Smooth muscle cell (in vitro differentiated cells): ENCODE measurements around the gene CCDC182. TPM values are rescaled to one million over a fixed set of nuclear protein-coding genes. Genes with fewer than 3 reads are reported as not detected.
A peak's percentile ranks its signal among the peaks of the same experiment; 100 is the strongest.

Source experiments
- DNase-seq: peaks from one replicate; lab custom pipeline; 2025; ENCODE audit not compliant: unreplicated experiment; lab: John Stamatoyannopoulos, UW
- H2AFZ ChIP-seq: fragments of 200-600 bp; sonication (generic); 2 replicates; pipeline ENCODE4 v1.6.0; 2016; ENCODE audit warnings: antibody characterized with exemption, low read depth, mild to moderate bottlenecking
- H3F3A ChIP-seq: fragments of 200-600 bp; sonication (generic); 2 replicates; pipeline ENCODE4 v1.6.0; 2017; ENCODE audit warnings: antibody characterized with exemption, low read depth
- H3K27ac ChIP-seq: fragments of 200-600 bp; sonication (generic); 2 replicates; pipeline ENCODE4 v1.5.1; 2016; ENCODE audit warnings: low read depth, mild to moderate bottlenecking
- H3K27me3 ChIP-seq: fragments of 200-600 bp; sonication (generic); 2 replicates; pipeline ENCODE4 v1.6.1; 2016; ENCODE audit warnings: low read depth, mild to moderate bottlenecking
- H3K36me3 ChIP-seq: fragments of 200-600 bp; sonication (generic); 2 replicates; pipeline ENCODE4 v1.5.1; 2016; ENCODE audit warnings: low read depth
- H3K4me1 ChIP-seq: fragments of 200-600 bp; sonication (generic); 2 replicates; pipeline ENCODE4 v1.5.1; 2016; ENCODE audit warnings: low read depth
- H3K4me2 ChIP-seq: fragments of 200-600 bp; sonication (generic); 2 replicates; pipeline ENCODE4 v1.6.0; 2016; ENCODE audit warnings: mild to moderate bottlenecking
- H3K4me3 ChIP-seq: fragments of 200-600 bp; sonication (generic); 2 replicates; pipeline ENCODE4 v1.5.1; 2016; ENCODE audit warnings: mild to moderate bottlenecking
- H3K79me2 ChIP-seq: fragments of 200-600 bp; sonication (generic); 2 replicates; pipeline ENCODE4 v1.6.0; 2016; ENCODE audit warnings: low read depth, mild to moderate bottlenecking
- H3K9ac ChIP-seq: fragments of 200-600 bp; sonication (generic); 2 replicates; pipeline ENCODE4 v1.6.0; 2016; ENCODE audit warnings: low read depth
- H3K9me3 ChIP-seq: fragments of 200-600 bp; sonication (generic); replicated peaks from 2 replicates; pipeline ENCODE4 v1.5.1; 2016; ENCODE audit warnings: low read depth
- H4K20me1 ChIP-seq: fragments of 200-600 bp; sonication (generic); 2 replicates; pipeline ENCODE4 v1.6.0; 2016; ENCODE audit warnings: low read depth
- CTCF ChIP-seq: fragments of 200-600 bp; sonication (generic); IDR thresholded peaks from 2 replicates; pipeline ENCODE4 v1.5.1; 2017; ENCODE audit warnings: borderline replicate concordance, mild to moderate bottlenecking, antibody characterized with exemption; ENCODE audit not compliant: insufficient read depth, poor library complexity, severe bottlenecking
- WGBS: methylation state at CpG from one replicate; pipeline ENCODE4 v1.1.7; 2016; ENCODE audit warnings: low lambda C conversion rate; 5-methylcytosine and 5-hydroxymethylcytosine counted together
- polyA plus RNA-seq: library from polyadenylated mRNA; unstranded; fragments of >200 nt; fragmentation: Nextera tagmentation; extraction: Ambion mirVana; gene quantifications from 2 replicates; pipeline ENCODE4 v1.2.1, GENCODE V29; 2016
- total RNA-seq: library from RNA; depleted of rRNA; stranded (reverse); fragments of >200 nt; gene quantifications from 2 replicates; pipeline ENCODE4 v1.2.3, GENCODE V29; 2014

The CCDC182 gene
- total and polyA plus RNA-seq, 2 experiments from 2014 or later: not detected

DNA sequence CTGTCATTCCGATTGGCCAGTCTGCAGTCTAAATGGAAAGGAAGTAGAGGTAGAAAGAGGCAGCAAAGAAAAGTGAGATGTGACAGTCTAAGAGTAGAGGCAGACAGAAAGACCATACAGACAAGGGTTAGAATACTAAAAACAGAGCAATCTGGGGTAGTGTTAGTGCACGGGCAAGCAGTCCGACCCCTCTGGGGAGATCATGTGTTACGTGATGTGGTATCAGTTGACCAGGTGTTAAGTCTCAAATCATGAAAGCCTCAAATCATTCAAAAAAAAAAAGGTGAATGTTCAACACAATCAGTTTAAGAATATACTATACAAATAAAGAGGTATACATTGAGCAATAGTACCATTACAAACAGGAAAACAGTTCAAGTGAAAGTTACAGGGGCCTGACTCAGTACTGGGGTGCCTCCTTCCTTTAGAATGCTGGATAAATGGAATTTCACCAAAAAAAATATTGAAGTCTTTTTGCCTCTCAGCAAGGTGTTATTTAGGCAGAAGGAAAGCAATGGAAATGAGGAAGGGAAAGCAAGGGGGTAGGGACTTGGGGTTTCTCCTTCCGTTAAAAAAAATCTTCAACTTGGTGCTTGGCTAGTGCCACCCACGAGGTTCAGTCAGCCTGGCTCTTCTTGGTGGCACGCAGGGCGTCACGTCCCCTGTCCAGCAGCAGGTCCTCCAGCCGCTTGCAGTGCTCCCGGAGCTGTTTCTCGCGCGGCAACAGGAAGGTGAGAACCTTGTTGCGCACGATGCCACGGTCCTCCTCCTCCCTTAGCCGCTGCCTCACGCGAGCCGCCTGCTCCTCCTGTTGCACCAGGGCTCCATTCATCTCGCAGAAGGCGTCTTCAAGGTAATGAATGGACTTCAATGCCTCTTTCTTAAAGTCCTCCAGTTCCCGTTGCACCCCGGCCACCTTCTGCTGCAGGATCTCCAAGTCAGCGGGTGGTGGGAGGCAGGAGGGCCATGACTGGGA lies 616 bp downstream of the CCDC182 start:
- no peaks in the 10 kb centered on the region for H4K20me1 ChIP-seq
- no peaks in the 10 kb centered on the region for H3F3A ChIP-seq
- no peaks in the 10 kb centered on the region for H3K27me3 ChIP-seq
- no peaks in the 10 kb centered on the region for H3K9me3 ChIP-seq
- no peaks in the 10 kb centered on the region for H3K79me2 ChIP-seq
- H3K9ac ChIP-seq: no peak overlapping the region
- WGBS: 95% methylated on average over 26 of the region's 26 CpGs
- no peak overlapping the region for H3K4me3 ChIP-seq
- H3K4me1 ChIP-seq: no peaks in the 10 kb centered on the region
- no peak overlapping the region for H3K27ac ChIP-seq
- no peak overlapping the region for H3K4me2 ChIP-seq
- no peak for TF ChIP-seq CTCF
- DNase-seq: no peak
- no peaks in the 10 kb centered on the region for H3K36me3 ChIP-seq
- H2AFZ ChIP-seq: no peak overlapping the region

DNA sequence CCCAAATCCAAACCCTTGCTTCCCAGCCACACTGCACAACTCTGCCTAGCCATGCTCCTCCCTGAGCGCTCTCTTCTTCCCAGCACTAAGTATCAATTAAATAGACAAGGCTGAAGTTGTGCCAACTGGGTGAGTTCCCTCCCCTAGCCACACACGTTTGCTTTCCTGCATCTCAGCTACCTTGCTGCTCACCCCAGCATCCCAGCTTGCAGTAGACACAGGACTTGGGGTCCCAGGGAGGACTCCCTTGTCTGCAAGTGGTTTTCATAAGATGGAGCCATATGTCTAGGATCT lies 4.9 kb downstream of the CCDC182 start:
- Histone ChIP-seq H3K4me2 (no peak overlapping the region), H3K27me3 (no peaks in the 10 kb centered on the region), H3F3A (no peaks in the 10 kb centered on the region), H3K9me3 (no peaks in the 10 kb centered on the region), H3K4me3 (no peak overlapping the region), H4K20me1 (no peaks in the 10 kb centered on the region), H3K27ac (no peak overlapping the region), H3K79me2 (no peaks in the 10 kb centered on the region), H2AFZ (no peak overlapping the region), H3K9ac (no peak overlapping the region), H3K36me3 (no peaks in the 10 kb centered on the region), H3K4me1 (no peaks in the 10 kb centered on the region)
- no peak for DNase-seq
- WGBS: 73% methylated on average over 2 of the region's 2 CpGs
- TF ChIP-seq CTCF: no peak

GRCh38 chr17:57739402-57740234 lies 5.5 kb downstream of the CCDC182 start:
- no peaks in the 10 kb centered on the region for H3K9me3 ChIP-seq
- no peak for DNase-seq
- H3K36me3 ChIP-seq: no peaks in the 10 kb centered on the region
- no peak overlapping the region for H3K27ac ChIP-seq
- H4K20me1 ChIP-seq: no peaks in the 10 kb centered on the region
- TF ChIP-seq CTCF: peak; percentile 49
- 65% methylated on average over 1 of the region's 1 CpG for WGBS
- H3K27me3 ChIP-seq: no peaks in the 10 kb centered on the region
- no peaks in the 10 kb centered on the region for H3K4me1 ChIP-seq
- no peaks in the 10 kb centered on the region for H3K79me2 ChIP-seq
- H3F3A ChIP-seq: no peaks in the 10 kb centered on the region
- H3K9ac ChIP-seq: no peak overlapping the region
- H3K4me2 ChIP-seq: no peak overlapping the region
- H2AFZ ChIP-seq: no peak overlapping the region
- no peak overlapping the region for H3K4me3 ChIP-seq
